Mesodermal cell (in vitro differentiated cells): ENCODE data around the gene ATXN1.

Experiments
- H3K27ac ChIP-seq: 2 replicates; pipeline ENCODE4 v1.7.0; 2013; ENCODE audit warnings: mild to moderate bottlenecking, low read depth, low read length, moderate library complexity; ENCODE audit not compliant: severe bottlenecking
- H3K36me3 ChIP-seq: 2 replicates; pipeline ENCODE4 v1.7.1; 2013; ENCODE audit warnings: mild to moderate bottlenecking, low read length, moderate library complexity; ENCODE audit not compliant: control insufficient read depth, insufficient read depth
- H3K4me1 ChIP-seq: one replicate; pipeline ENCODE4 v1.7.1; 2013; ENCODE audit warnings: mild to moderate bottlenecking, low read length; ENCODE audit not compliant: insufficient read depth, control insufficient read depth, poor library complexity, severe bottlenecking
- H3K4me3 ChIP-seq: 2 replicates; pipeline ENCODE4 v1.7.0; 2013; ENCODE audit warnings: low read length, control low read depth, mild to moderate bottlenecking; ENCODE audit not compliant: insufficient read depth, poor library complexity, severe bottlenecking; ENCODE audit errors: extremely low read depth
- H3K9me3 ChIP-seq: 2 replicates; pipeline ENCODE4 v1.7.1; 2013; ENCODE audit warnings: mild to moderate bottlenecking, low read length, moderate library complexity; ENCODE audit not compliant: control insufficient read depth
- WGBS, 2 experiments: methylation state at CpG; one replicate each; pipeline ENCODE4 v1.1.5; 2013; ENCODE audit warnings: missing lambda C conversion rate in 2 of 2; ENCODE audit not compliant: insufficient coverage in 2 of 2; 5-methylcytosine and 5-hydroxymethylcytosine counted together

ATXN1 gene

GRCh38 chr6:16563628-16564240, 197.5 kb downstream of the ATXN1 start:
- Histone ChIP-seq H3K4me3 (no peak overlapping the region), H3K36me3 (no peaks in the 10 kb centered on the region), H3K27ac (no peak overlapping the region), H3K4me1 (no peaks in the 10 kb centered on the region), H3K9me3 (no peaks in the 10 kb centered on the region)
- 89 to 96% methylated on average over 7 to 8 of the region's 10 CpGs for WGBS, 2 experiments

GRCh38 chr6:16562498-16562897, 198.8 kb downstream of the ATXN1 start:
- H3K36me3 ChIP-seq = no peaks in the 10 kb centered on the region
- no peaks in the 10 kb centered on the region for H3K9me3 ChIP-seq
- H3K4me3 ChIP-seq = no peak overlapping the region
- no peak overlapping the region for H3K27ac ChIP-seq
- 75 to 89% methylated on average over 2 of the region's 2 CpGs for WGBS, 2 experiments
- no peaks in the 10 kb centered on the region for H3K4me1 ChIP-seq

GRCh38 chr6:16559071-16559470, 202.2 kb downstream of the ATXN1 start:
- Histone ChIP-seq H3K9me3 (no peaks in the 10 kb centered on the region), H3K27ac (no peak overlapping the region), H3K4me3 (no peak overlapping the region), H3K4me1 (no peaks in the 10 kb centered on the region), H3K36me3 (no peaks in the 10 kb centered on the region)
- WGBS, 2 experiments = 92 to 100% methylated on average over 2 to 3 of the region's 4 CpGs

DNA sequence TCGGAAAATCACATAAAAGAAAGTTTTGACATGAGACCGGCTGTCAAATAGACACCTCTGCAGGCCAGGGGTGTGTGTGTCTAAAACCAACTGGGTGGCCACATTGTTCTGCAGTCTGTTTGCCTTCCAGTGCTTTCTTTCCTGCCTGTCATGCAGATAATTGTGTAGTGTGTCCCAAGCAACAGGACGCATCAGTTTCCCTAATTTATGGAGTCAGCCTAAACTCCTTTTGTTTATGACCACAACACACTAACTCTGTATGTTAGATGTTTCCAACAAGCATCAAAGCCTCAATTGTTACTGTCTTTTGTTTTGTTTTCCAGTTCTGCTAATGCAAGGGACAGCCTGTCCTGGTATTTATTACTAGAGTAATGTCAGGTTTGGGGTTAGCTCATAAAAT, 205.7 kb downstream of the ATXN1 start:
- no peak overlapping the region for H3K27ac ChIP-seq
- H3K9me3 ChIP-seq = no peaks in the 10 kb centered on the region
- H3K36me3 ChIP-seq = no peaks in the 10 kb centered on the region
- H3K4me1 ChIP-seq = no peaks in the 10 kb centered on the region
- WGBS, 2 experiments = 90 to 100% methylated on average over 2 of the region's 3 CpGs
- H3K4me3 ChIP-seq = no peak overlapping the region

GRCh38 chr6:16553531-16553930, 207.7 kb downstream of the ATXN1 start:
- no peak overlapping the region for H3K27ac ChIP-seq
- H3K9me3 ChIP-seq = no peaks in the 10 kb centered on the region
- H3K36me3 ChIP-seq = no peaks in the 10 kb centered on the region
- no peak overlapping the region for H3K4me3 ChIP-seq
- H3K4me1 ChIP-seq = no peaks in the 10 kb centered on the region
- WGBS, 2 experiments = 88 to 94% methylated on average over 2 of the region's 3 CpGs

DNA sequence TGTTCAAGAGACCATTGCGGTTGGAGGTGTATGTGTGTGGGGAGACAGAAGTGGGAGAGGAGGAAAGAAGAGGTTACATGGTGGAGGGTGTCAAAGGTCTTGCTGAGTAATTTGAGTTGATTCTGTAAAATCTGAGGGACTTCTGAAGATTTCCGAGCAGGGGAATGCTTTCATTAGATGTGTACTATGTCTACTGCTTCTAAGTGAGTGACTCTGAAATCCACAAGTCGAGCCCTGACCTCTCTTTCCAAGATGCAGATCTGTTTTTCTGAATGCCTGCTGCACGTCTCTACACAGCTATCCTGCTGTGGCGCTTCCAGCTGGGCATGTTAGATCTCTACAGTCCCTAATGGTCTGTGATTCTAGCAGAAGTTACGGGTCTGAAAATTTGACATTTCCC, 209.8 kb downstream of the ATXN1 start:
- Histone ChIP-seq H3K4me1 (peaks cover 3% of the 10 kb centered on the region), H3K4me3 (no peak overlapping the region), H3K27ac (no peak overlapping the region), H3K9me3 (no peaks in the 10 kb centered on the region), H3K36me3 (peaks cover 5% of the 10 kb centered on the region)
- 88% methylated on average over 5 of the region's 6 CpGs for WGBS, 2 experiments

DNA sequence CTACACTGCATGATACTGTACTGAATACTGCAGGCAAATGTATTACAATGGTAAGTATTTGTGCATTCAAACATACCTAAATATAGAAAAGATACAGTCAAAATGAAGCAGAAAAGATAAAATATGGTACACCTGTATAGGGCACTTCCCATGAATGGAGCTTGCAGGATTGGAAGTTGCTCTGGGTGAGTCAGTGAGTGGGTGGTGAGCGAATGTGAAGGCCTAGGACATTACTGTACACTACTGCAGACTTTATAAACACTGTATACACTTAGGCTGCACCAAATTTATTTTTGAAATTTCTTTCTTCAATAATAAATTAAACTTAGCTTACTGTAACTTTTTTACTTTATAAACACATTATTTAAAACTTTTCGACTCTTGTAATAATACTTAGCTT, 213.1 kb downstream of the ATXN1 start:
- peaks cover 3% of the 10 kb centered on the region for H3K4me1 ChIP-seq
- no CpG with 5 or more reads among the region's 2 CpGs for WGBS, 2 experiments
- H3K27ac ChIP-seq = no peak overlapping the region
- no peak overlapping the region for H3K4me3 ChIP-seq
- H3K9me3 ChIP-seq = no peaks in the 10 kb centered on the region
- peaks cover 5% of the 10 kb centered on the region for H3K36me3 ChIP-seq

DNA sequence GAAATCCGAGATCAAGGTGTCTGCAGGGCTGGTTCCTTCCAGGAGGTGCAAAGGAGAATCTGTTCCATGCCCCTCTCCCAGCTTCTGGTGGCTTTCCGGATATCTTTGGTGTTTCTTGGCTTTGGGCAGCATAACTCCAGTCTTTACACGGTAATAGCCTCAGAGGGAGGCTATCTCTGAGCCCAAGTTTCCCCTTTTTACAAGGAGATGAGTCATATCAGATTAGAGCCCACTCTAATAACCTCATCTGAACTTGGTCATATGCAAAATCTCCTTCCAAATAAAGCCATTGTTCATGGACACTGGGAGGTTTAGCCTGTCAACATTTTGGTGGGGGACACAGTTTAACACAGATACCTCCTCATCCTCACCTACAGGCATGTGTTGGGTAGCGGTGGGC, 213.7 kb downstream of the ATXN1 start:
- whole genome bisulfite sequencing, 2 experiments = 79 to 88% methylated on average over 3 of the region's 4 CpGs
- Histone ChIP-seq H3K36me3 (peaks cover 5% of the 10 kb centered on the region), H3K4me3 (no peak overlapping the region), H3K9me3 (no peaks in the 10 kb centered on the region), H3K27ac (no peak overlapping the region), H3K4me1 (peaks cover 3% of the 10 kb centered on the region)

GRCh38 chr6:16546861-16547260, 214.4 kb downstream of the ATXN1 start:
- WGBS, 2 experiments = 100% methylated on average over 1 to 2 of the region's 3 CpGs

GRCh38 chr6:16545382-16545781, 215.9 kb downstream of the ATXN1 start:
- Histone ChIP-seq H3K4me3 (no peak overlapping the region), H3K4me1 (peaks cover 3% of the 10 kb centered on the region), H3K9me3 (no peaks in the 10 kb centered on the region), H3K36me3 (peaks cover 5% of the 10 kb centered on the region), H3K27ac (no peak overlapping the region)
- 84 to 100% methylated on average over 2 of the region's 2 CpGs for WGBS, 2 experiments

More at GRCh38 chr6:16546861-16547260, 214.4 kb downstream of the ATXN1 start:
- H3K9me3 ChIP-seq = no peaks in the 10 kb centered on the region
- H3K36me3 ChIP-seq = peaks cover 5% of the 10 kb centered on the region
- H3K4me1 ChIP-seq = peaks cover 3% of the 10 kb centered on the region
- no peak overlapping the region for H3K4me3 ChIP-seq
- no peak overlapping the region for H3K27ac ChIP-seq

DNA sequence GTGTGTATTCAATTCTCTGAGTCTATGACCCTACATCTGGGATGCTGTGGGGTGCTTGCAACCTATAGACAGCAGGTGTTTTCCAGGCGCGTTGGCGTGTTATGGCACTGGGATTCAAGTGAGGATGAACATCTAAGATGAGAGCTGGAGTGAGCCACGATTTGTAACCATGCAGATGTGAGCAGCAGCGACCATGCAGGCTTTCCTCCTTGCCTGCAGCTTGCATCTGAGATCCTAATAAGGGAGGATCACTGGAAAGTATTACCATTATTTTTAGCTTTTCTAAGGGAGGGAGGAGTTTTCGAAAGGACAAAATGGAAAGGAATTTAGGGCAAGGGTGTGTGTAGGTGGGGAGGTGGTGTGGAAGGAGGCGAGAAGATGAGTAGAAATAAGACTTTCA, 216.7 kb downstream of the ATXN1 start:
- H3K4me1 ChIP-seq = peaks cover 3% of the 10 kb centered on the region
- 86 to 98% methylated on average over 5 to 6 of the region's 7 CpGs for WGBS, 2 experiments
- no peak overlapping the region for H3K27ac ChIP-seq
- H3K36me3 ChIP-seq = peaks cover 5% of the 10 kb centered on the region
- H3K4me3 ChIP-seq = no peak overlapping the region
- H3K9me3 ChIP-seq = no peaks in the 10 kb centered on the region
